AG10803 (cell line): ENCODE data around the gene SYT13.

Experiments
- DNase-seq: peaks from one replicate; pipeline ENCODE4 v3.0.0; 2010; ENCODE audit warnings: low read depth
- H3K4me3 ChIP-seq: 2 replicates; pipeline ENCODE4 v1.5.1; 2011; ENCODE audit warnings: mild to moderate bottlenecking, low read length, control low read depth
- TF ChIP-seq, protein P1 (sequence below): conservative IDR thresholded peaks from 2 replicates; pipeline ENCODE4 v1.5.1; 2011; ENCODE audit warnings: mild to moderate bottlenecking, low read length, control low read depth, inconsistent platforms

Gene SYT13

DNA sequence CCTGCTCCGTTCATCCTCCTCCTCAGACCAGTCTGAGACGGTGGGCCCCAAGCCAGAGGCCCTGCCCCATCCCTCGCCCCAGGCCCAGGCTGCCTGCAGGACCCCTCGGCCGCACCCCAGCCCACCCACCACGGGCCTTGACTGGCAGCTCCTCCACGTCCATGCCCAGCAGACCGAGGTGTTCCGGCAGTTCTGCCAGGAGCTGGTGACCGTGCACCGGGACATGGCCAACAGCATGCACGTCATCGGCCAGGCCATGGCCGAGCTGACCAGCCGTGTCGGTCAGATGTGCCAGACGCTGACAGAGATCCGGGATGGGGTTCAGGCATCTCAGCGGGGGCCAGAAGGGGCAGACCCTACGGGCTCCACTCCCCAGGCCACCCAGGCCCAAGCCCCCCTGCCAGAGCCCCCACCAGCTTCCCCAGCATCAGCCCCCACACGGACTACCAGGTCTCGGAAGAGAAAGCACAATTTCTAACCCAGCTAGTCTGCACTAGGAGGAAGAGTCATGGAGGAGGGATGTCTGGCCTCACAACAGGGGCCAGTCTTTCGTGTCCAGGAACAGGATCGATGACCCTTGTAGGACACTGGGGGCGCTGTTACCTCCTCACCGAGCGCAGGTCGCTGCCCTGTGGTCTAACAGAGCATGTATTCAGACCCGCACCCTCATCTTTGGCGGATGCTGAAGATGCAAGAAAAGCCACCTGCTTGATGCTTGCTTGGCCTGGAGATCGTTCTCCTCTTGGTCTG, 73.4 kb downstream of the SYT13 start:
- TF ChIP-seq, protein P1, sequence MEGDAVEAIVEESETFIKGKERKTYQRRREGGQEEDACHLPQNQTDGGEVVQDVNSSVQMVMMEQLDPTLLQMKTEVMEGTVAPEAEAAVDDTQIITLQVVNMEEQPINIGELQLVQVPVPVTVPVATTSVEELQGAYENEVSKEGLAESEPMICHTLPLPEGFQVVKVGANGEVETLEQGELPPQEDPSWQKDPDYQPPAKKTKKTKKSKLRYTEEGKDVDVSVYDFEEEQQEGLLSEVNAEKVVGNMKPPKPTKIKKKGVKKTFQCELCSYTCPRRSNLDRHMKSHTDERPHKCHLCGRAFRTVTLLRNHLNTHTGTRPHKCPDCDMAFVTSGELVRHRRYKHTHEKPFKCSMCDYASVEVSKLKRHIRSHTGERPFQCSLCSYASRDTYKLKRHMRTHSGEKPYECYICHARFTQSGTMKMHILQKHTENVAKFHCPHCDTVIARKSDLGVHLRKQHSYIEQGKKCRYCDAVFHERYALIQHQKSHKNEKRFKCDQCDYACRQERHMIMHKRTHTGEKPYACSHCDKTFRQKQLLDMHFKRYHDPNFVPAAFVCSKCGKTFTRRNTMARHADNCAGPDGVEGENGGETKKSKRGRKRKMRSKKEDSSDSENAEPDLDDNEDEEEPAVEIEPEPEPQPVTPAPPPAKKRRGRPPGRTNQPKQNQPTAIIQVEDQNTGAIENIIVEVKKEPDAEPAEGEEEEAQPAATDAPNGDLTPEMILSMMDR = no peak; the same call in 1 of the 2 replicates
- no peak for DNase-seq
- no peak overlapping the region for H3K4me3 ChIP-seq

DNA sequence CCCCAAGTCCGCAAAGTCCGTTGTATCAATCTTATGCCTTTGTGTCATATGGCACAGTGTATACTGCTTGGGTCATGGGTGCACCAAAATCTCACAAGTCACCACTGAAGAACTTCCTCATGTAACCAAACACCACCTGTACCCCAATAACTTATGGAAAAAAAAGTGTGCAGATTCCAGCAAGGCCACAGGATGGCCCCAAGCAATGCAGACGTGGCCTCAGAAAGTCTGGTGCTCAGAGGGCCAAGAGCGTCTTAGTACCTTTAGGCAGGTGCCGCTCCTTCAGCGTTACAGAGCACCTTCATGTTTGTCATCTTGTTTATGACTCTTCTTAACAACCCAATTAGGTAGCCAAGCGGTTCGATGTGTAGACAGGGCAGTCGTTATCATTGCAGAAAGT, 74.4 kb downstream of the SYT13 start:
- TF ChIP-seq, protein P1 = no peak
- no peak overlapping the region for H3K4me3 ChIP-seq
- DNase-seq = no peak

DNA sequence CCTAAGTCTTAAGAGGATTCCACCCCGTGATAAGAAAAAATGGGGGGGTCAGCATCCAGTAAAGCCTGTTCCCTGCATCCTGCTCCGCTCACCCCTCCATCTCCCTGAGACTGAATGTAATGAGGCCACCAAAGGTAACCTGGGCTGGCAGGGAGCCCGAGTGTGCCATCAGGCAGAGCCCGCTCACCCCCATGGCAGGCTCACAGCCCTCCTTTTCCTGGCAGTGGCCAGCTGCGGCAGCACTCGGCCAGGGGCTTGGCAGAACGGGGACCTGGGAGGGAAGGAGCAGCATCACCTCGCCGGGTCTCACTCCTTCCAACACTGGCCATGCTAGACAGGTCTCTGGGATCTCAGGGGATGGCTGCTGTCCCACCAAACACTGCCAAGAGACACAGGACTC, 75.3 kb downstream of the SYT13 start:
- TF ChIP-seq, protein P1 = no peak
- H3K4me3 ChIP-seq = no peak overlapping the region
- DNase-seq = no peak

DNA sequence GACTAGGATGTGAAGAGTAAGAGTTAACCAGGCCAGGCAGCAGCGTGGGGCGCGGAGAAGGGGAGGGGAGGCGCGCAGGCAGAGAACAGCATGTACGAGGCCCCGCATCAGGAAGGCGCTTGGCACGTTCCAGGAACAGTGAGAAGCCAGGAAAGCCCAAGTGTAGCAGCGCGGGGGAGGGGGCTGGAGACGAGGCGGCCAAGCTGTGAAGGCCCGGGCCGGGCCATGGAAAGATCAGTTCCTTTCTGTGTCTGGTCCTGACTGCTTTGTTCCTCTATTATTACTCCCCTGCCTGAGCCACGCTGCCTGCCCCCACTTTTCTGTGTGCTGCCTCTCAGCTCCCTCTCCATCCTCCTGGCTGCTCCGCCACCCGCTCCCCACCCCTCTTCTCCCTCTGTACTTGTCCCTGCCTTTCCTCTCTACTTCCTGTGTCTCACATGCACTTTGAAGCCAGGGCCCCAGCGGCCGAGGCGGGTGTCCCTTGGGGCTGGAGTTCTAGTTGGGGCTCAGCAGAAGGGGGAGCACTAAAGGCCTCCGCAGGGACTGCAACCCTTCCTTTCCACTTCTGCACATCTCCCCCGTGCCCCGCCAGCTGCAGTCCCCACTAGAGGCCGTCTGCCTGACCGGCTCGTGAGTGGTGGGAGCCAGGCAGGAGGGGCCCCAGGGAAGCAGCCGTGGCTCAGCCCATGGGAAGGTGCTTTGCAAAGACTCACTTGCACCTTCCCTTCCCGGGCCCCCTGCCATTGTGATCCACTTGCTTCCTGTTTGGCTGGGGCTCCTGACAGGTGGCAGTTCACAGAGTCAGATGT, 76.0 kb downstream of the SYT13 start:
- TF ChIP-seq, protein P1 = no peak
- H3K4me3 ChIP-seq = no peak overlapping the region
- peak; percentile 16 for DNase-seq

DNA sequence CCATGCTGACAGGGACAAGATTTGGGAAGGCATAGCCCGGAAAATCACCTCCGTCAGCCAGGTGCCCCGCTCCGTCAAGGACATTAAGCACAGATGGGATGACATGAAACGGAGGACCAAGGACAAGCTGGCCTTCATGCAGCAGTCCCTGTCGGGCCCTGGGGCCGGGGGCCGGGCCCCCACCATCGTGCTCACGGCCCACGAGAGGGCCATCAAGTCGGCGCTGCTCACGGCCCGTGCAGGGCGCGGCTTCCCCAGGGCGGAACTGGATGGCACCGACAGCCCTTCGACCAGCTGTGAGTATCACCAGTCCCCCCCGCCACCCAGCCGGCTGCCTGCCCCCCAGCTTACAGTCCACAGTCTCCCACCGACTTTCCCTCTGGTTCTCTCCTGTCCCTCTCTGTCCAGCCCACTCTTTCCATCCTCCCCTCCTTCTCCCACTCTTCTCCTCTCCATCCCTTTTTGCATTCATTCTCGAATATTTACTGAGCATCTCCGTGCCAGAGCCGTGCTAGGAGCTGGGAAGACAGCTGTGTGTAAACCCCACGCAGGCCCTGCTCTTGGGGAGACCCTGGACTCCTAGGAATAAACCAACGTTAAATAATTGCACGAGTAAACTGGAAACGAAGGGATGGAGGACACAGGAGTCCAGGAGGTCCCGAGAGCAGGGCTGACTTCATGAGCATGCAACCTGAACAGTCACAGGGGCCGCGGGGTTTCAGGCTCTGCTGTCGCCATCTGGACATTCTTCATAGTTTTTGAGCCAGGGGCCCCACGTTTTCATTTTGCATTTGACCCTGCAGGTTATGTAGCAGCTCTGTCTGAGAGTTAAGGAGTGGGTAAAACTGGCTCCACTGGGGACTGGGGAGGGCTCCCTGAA, 76.9 kb downstream of the SYT13 start:
- DNase-seq = no peak

DNA sequence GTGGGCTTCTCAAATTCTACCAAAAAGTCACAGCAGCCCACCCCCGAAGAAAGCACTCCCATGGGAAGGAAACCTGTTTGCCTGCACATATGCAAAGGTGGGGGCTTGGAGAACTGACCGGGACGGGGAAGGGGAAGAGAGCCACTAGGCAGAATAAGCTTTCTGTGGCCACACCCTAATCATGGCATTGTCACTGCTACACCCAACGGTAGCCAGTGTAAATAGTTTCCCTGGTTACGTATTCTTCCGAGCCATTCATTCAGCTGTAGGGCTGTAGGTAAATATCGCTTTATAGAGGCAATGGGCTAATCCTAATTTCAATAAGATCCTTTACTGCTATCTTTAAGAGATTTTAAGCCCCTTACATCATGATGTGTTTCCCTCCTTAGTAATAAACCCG, 78.0 kb downstream of the SYT13 start:
- DNase-seq = no peak
- no peak overlapping the region for H3K4me3 ChIP-seq
- TF ChIP-seq, protein P1 = no peak

More for the DNA sequence above, 76.9 kb downstream of the SYT13 start:
- H3K4me3 ChIP-seq = no peak overlapping the region
- TF ChIP-seq, protein P1 = no peak
